SK-N-SH (cell line): ENCODE measurements around the gene SNIP1. TPM values are rescaled to one million over a fixed set of nuclear protein-coding genes. Genes with fewer than 3 reads are reported as not detected.

ENCODE experiments used
- EP300 ChIP-seq, 2 experiments: IDR thresholded peaks; 2 replicates each; pipeline versions ENCODE4 v1.4.0 to v1.6.1; 2012; ENCODE audit warnings: borderline replicate concordance in 1 of 2, low read depth in 1 of 2, low read length in 1 of 2
- RCOR1 ChIP-seq: fragments of 150-350 bp; IDR thresholded peaks from 2 replicates; pipeline ENCODE4 v1.6.1; 2017; ENCODE audit warnings: antibody characterized with exemption, low read length
- TAF1 ChIP-seq: IDR thresholded peaks from 2 replicates; pipeline ENCODE4 v1.6.1; 2012; ENCODE audit warnings: low read depth, mild to moderate bottlenecking, low read length, moderate library complexity, borderline replicate concordance
- polyA plus RNA-seq, 3 experiments: library from polyadenylated mRNA; depleted of rRNA; stranded (reverse); fragments of >200 nt; gene quantifications; 2 replicates each; pipeline ENCODE4 v1.2.3, GENCODE V29; 2012
- small RNA-seq, 7 experiments: library from RNA; depleted of rRNA; stranded (forward); fragments of <200 nt; gene quantifications; one replicate each; pipeline ENCODE3, GENCODE V24; 2012
- TF ChIP-seq, protein P1 (sequence below): fragments of 200-600 bp; sonication (generic); IDR thresholded peaks from 2 replicates; pipeline ENCODE4 v1.6.1; 2017; ENCODE audit warnings: antibody characterized with exemption, mild to moderate bottlenecking, moderate library complexity

SNIP1 gene
- polyA plus RNA-seq, 1 of the 3 experiments (the other 2 are of a cell fraction), result 10.2 TPM

- no peak for TF ChIP-seq RCOR1
- TF ChIP-seq, protein P1, sequence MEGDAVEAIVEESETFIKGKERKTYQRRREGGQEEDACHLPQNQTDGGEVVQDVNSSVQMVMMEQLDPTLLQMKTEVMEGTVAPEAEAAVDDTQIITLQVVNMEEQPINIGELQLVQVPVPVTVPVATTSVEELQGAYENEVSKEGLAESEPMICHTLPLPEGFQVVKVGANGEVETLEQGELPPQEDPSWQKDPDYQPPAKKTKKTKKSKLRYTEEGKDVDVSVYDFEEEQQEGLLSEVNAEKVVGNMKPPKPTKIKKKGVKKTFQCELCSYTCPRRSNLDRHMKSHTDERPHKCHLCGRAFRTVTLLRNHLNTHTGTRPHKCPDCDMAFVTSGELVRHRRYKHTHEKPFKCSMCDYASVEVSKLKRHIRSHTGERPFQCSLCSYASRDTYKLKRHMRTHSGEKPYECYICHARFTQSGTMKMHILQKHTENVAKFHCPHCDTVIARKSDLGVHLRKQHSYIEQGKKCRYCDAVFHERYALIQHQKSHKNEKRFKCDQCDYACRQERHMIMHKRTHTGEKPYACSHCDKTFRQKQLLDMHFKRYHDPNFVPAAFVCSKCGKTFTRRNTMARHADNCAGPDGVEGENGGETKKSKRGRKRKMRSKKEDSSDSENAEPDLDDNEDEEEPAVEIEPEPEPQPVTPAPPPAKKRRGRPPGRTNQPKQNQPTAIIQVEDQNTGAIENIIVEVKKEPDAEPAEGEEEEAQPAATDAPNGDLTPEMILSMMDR, result no peak
- no peak for TF ChIP-seq TAF1
- no peak for TF ChIP-seq EP300 (IDR thresholded peaks at IDR 0.05; ENCODE audit: borderline replicate concordance in 1 of 2, low read depth in 1 of 2, low read length in 1 of 2)
- TF ChIP-seq, all 33 proteins: peak for 0
These were observed 68.0 kb downstream of the SNIP1 start (continued) for GRCh38 chr1:37485902-37486679.

Small RNA genes within 50 kb of the gene (small RNA-seq; reads per million reads assigned to genes)
- gene AL034379.1 (0 reads per million in 7 experiments), gene MIR5581 (0 to 5.4 (median 0.59) reads per million in 7 experiments)

Other genes starting within 250 kb of the SNIP1 start
- gene ZC3H12A, start 79.7 kb downstream of the SNIP1 start, polyA plus RNA-seq (2012; rRNA removed), result 7.4 and 8.9 TPM in 2 replicates
- gene MEAF6, start 39.5 kb downstream of the SNIP1 start, polyA plus RNA-seq (2012; rRNA removed), result 47.2 and 60.5 TPM in 2 replicates
- 16.5 and 17.4 TPM in 2 replicates for gene DNALI1, start 2.6 kb upstream of the SNIP1 start, polyA plus RNA-seq (2012; rRNA removed)
- 37.6 and 43.7 TPM in 2 replicates for gene GNL2, start 41.6 kb upstream of the SNIP1 start, polyA plus RNA-seq (2012; rRNA removed)
- gene RSPO1, start 80.6 kb upstream of the SNIP1 start, polyA plus RNA-seq (2012; rRNA removed), result 0.03 TPM in 1 of 2 replicates, not detected in the other
- gene CDCA8, start 138.2 kb upstream of the SNIP1 start, polyA plus RNA-seq (2012; rRNA removed), result 18.9 and 22.9 TPM in 2 replicates
- 0.05 and 0.06 TPM in 2 replicates for gene EPHA10, start 210.8 kb upstream of the SNIP1 start, polyA plus RNA-seq (2012; rRNA removed)
- 2.7 and 3.7 TPM in 2 replicates for gene MANEAL, start 239.6 kb upstream of the SNIP1 start, polyA plus RNA-seq (2012; rRNA removed)